ENCODE data around the gene RGS6.

DNA sequence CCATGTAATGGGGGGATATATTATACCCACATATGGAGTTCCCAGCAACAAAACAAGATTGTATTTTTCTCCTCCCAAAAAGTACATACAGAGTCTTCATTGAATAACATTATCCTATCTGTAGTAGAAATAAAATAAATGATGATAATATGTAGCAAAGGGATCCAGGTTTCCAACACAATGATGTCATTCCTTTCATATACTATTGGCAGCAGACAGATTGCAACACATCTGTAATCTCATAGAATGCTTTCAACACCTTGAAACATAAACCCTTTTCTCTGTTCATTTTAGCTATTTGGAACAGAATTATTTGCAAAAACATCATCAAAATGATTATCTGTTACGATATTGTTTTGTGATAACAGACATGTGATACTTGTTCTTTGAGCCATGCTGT is 644.0 kb downstream of the RGS6 start:
- TF ChIP-seq, protein P1, sequence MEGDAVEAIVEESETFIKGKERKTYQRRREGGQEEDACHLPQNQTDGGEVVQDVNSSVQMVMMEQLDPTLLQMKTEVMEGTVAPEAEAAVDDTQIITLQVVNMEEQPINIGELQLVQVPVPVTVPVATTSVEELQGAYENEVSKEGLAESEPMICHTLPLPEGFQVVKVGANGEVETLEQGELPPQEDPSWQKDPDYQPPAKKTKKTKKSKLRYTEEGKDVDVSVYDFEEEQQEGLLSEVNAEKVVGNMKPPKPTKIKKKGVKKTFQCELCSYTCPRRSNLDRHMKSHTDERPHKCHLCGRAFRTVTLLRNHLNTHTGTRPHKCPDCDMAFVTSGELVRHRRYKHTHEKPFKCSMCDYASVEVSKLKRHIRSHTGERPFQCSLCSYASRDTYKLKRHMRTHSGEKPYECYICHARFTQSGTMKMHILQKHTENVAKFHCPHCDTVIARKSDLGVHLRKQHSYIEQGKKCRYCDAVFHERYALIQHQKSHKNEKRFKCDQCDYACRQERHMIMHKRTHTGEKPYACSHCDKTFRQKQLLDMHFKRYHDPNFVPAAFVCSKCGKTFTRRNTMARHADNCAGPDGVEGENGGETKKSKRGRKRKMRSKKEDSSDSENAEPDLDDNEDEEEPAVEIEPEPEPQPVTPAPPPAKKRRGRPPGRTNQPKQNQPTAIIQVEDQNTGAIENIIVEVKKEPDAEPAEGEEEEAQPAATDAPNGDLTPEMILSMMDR (conservative IDR thresholded peaks at IDR 0.05; ENCODE audit: low read depth, low read length) = no peak
- TF ChIP-seq EZH2phosphoT487 (IDR thresholded peaks at IDR 0.05; ENCODE audit: borderline replicate concordance, low read length) (no peak), EZH2 (IDR thresholded peaks at IDR 0.05; ENCODE audit: low read length, unreplicated experiment) (no peak)
